ENCODE results near the gene NPHS2.

DNA sequence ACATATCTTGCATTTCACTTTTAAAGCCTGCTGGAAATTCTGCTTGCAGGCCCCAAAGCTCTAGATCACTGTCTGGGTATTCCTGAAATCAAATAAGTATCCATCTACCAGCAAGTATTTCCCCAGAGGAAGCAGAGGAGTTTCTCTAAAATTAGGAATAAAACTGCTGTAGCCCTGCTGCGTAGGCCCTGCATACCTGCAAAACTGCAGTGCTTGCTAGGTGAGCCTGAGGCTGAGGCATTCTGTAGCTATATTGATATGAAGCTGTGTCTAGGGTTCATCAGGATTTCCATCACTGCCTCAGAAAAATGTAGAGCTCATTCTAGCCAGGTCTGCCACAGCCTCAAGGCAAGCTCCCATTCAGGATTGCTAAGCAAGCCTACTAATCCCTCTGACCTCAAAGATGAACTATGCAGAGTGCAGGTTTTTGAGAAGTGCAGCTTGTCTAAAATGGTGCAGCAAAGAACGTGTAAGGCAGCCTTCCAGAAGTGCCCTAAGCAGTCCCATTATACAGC is 28.7 kb downstream of the NPHS2 start:
- TF ChIP-seq TCF4 (CRISPR knock-in tag; IDR thresholded peaks at IDR 0.05; ENCODE audit: borderline replicate concordance) (no peak), ARNTL (CRISPR knock-in tag; IDR thresholded peaks at IDR 0.05; ENCODE audit: borderline replicate concordance, low read depth) (no peak), ZNF8 (CRISPR knock-in tag; IDR thresholded peaks at IDR 0.05) (no peak), TOX (CRISPR knock-in tag; IDR thresholded peaks at IDR 0.05; ENCODE audit: borderline replicate concordance) (no peak)
- TF ChIP-seq, protein P1, sequence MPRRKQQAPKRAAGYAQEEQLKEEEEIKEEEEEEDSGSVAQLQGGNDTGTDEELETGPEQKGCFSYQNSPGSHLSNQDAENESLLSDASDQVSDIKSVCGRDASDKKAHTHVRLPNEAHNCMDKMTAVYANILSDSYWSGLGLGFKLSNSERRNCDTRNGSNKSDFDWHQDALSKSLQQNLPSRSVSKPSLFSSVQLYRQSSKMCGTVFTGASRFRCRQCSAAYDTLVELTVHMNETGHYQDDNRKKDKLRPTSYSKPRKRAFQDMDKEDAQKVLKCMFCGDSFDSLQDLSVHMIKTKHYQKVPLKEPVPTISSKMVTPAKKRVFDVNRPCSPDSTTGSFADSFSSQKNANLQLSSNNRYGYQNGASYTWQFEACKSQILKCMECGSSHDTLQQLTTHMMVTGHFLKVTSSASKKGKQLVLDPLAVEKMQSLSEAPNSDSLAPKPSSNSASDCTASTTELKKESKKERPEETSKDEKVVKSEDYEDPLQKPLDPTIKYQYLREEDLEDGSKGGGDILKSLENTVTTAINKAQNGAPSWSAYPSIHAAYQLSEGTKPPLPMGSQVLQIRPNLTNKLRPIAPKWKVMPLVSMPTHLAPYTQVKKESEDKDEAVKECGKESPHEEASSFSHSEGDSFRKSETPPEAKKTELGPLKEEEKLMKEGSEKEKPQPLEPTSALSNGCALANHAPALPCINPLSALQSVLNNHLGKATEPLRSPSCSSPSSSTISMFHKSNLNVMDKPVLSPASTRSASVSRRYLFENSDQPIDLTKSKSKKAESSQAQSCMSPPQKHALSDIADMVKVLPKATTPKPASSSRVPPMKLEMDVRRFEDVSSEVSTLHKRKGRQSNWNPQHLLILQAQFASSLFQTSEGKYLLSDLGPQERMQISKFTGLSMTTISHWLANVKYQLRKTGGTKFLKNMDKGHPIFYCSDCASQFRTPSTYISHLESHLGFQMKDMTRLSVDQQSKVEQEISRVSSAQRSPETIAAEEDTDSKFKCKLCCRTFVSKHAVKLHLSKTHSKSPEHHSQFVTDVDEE (CRISPR knock-in tag; IDR thresholded peaks at IDR 0.05) = no peak

Data from SK-N-SH treated with all-trans-retinoic acid at 6 μM for 48 hours (cell line).